Measurements from ENCODE around the gene ATM.
A peak's percentile ranks its signal among the peaks of the same experiment; 100 is the strongest.
"Not testable (repeated sequence)": the region's sequence is repeated elsewhere in the genome, so short reads cannot be mapped to it uniquely, and the experiment has no call there.

Gene ATM

GRCh38 chr11:108242422-108242821 lies 19.6 kb downstream of the ATM start:
- no peak overlapping the region for H3K4me3 ChIP-seq (ENCODE audit: low read length)
- TF ChIP-seq CTCF (conservative IDR thresholded peaks at IDR 0.05; ENCODE audit: low read length) = no peak
- DNase-seq (ENCODE audit: low read depth) = no peak

GRCh38 chr11:108246308-108246707 lies 23.4 kb downstream of the ATM start:
- no peak overlapping the region for H3K4me3 ChIP-seq (ENCODE audit: low read length)
- DNase-seq (ENCODE audit: low read depth) = no peak
- no peak for TF ChIP-seq CTCF (conservative IDR thresholded peaks at IDR 0.05; ENCODE audit: low read length)

- no peak for TF ChIP-seq CTCF (conservative IDR thresholded peaks at IDR 0.05; ENCODE audit: low read length)
- no peak overlapping the region for H3K4me3 ChIP-seq (ENCODE audit: low read length)
- DNase-seq (ENCODE audit: low read depth) = no peak
Measured at GRCh38 chr11:108246885-108247284, 24.0 kb downstream of the ATM start.

- DNase-seq (ENCODE audit: low read depth) = peak; percentile 6
- no peak overlapping the region for H3K4me3 ChIP-seq (ENCODE audit: low read length)
- no peak for TF ChIP-seq CTCF (conservative IDR thresholded peaks at IDR 0.05; ENCODE audit: low read length)
Measured at GRCh38 chr11:108253176-108253575, 30.3 kb downstream of the ATM start.

- no peak overlapping the region for H3K4me3 ChIP-seq (ENCODE audit: low read length)
- no peak for DNase-seq (ENCODE audit: low read depth)
- TF ChIP-seq CTCF (conservative IDR thresholded peaks at IDR 0.05; ENCODE audit: low read length) = no peak
Measured at GRCh38 chr11:108269583-108269982, 46.7 kb downstream of the ATM start.

GRCh38 chr11:108276985-108277616 lies 54.2 kb downstream of the ATM start:
- not testable (repeated sequence) for DNase-seq (ENCODE audit: low read depth); H3K4me3 ChIP-seq (ENCODE audit: low read length)

GRCh38 chr11:108278546-108278945 lies 55.7 kb downstream of the ATM start:
- no peak for TF ChIP-seq CTCF (conservative IDR thresholded peaks at IDR 0.05; ENCODE audit: low read length)
- no peak for DNase-seq (ENCODE audit: low read depth)
- H3K4me3 ChIP-seq (ENCODE audit: low read length) = no peak overlapping the region

- no peak overlapping the region for H3K4me3 ChIP-seq (ENCODE audit: low read length)
Measured at GRCh38 chr11:108278954-108279353, 56.1 kb downstream of the ATM start.

More at GRCh38 chr11:108278954-108279353, 56.1 kb downstream of the ATM start:
- DNase-seq (ENCODE audit: low read depth) = no peak
- TF ChIP-seq CTCF (conservative IDR thresholded peaks at IDR 0.05; ENCODE audit: low read length) = no peak
